ENCODE measurements around the gene ZNF223.

ZNF223 gene

DNA sequence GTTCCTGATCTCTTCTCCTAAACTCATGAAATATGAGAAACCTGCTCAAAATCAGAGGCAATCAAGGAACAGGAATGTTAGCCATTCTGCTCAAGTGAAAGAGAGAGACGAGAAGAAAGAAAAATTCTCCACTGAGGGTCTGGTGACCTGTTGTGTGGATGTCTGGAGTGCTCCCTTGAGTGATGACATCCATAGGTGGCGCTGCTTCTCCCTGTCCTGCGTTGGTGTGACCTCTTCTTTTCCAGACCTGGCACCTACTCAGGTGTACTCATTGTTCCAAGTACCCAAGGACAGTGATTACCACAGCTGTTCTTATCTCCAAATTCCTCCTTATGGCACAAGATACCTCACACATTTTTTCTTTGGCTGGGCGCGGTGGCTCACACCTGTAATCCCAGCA, 4.0 kb downstream of the ZNF223 start:
- TF ChIP-seq EGR1 (IDR thresholded peaks at IDR 0.05) = no peak
- TF ChIP-seq FOXM1 (IDR thresholded peaks at IDR 0.05; ENCODE audit: borderline replicate concordance, low read depth) = no peak

DNA sequence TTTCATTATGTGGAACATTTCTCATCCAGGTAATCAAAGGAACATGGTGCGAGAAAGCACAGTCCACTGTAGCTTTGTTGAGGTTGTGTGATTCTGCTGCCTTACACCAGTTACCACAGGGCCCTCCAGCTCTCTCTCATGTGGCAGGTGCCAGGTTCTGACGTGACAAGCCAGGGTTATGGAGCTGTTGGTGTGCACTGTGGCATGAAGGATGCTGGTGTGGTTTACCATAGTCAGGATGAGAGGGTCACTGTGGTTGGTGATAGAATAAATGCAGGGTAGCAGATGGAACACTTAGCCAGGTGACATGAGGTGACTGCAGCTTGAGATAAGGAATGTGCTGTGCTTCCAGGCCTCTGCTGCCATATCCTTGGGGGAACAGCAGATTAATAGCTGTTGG, 7.4 kb downstream of the ZNF223 start:
- TF ChIP-seq, protein P1, sequence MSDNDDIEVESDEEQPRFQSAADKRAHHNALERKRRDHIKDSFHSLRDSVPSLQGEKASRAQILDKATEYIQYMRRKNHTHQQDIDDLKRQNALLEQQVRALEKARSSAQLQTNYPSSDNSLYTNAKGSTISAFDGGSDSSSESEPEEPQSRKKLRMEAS (IDR thresholded peaks at IDR 0.05) = no peak
- TF ChIP-seq, protein P2, sequence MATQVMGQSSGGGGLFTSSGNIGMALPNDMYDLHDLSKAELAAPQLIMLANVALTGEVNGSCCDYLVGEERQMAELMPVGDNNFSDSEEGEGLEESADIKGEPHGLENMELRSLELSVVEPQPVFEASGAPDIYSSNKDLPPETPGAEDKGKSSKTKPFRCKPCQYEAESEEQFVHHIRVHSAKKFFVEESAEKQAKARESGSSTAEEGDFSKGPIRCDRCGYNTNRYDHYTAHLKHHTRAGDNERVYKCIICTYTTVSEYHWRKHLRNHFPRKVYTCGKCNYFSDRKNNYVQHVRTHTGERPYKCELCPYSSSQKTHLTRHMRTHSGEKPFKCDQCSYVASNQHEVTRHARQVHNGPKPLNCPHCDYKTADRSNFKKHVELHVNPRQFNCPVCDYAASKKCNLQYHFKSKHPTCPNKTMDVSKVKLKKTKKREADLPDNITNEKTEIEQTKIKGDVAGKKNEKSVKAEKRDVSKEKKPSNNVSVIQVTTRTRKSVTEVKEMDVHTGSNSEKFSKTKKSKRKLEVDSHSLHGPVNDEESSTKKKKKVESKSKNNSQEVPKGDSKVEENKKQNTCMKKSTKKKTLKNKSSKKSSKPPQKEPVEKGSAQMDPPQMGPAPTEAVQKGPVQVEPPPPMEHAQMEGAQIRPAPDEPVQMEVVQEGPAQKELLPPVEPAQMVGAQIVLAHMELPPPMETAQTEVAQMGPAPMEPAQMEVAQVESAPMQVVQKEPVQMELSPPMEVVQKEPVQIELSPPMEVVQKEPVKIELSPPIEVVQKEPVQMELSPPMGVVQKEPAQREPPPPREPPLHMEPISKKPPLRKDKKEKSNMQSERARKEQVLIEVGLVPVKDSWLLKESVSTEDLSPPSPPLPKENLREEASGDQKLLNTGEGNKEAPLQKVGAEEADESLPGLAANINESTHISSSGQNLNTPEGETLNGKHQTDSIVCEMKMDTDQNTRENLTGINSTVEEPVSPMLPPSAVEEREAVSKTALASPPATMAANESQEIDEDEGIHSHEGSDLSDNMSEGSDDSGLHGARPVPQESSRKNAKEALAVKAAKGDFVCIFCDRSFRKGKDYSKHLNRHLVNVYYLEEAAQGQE (IDR thresholded peaks at IDR 0.05; ENCODE audit: low read depth) = no peak
- TF ChIP-seq RAD21 (IDR thresholded peaks at IDR 0.05; ENCODE audit: low read depth) = no peak
- TF ChIP-seq, protein P3, sequence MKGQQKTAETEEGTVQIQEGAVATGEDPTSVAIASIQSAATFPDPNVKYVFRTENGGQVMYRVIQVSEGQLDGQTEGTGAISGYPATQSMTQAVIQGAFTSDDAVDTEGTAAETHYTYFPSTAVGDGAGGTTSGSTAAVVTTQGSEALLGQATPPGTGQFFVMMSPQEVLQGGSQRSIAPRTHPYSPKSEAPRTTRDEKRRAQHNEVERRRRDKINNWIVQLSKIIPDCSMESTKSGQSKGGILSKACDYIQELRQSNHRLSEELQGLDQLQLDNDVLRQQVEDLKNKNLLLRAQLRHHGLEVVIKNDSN (IDR thresholded peaks at IDR 0.05) = no peak
- TF ChIP-seq EGR1 (IDR thresholded peaks at IDR 0.05) = no peak
- no peak for TF ChIP-seq ZBTB7A (IDR thresholded peaks at IDR 0.05; ENCODE audit: low read depth)
- no peak for TF ChIP-seq TCF12 (IDR thresholded peaks at IDR 0.05; ENCODE audit: low read depth)
- TF ChIP-seq EP300 (IDR thresholded peaks at IDR 0.05; ENCODE audit: borderline replicate concordance) = no peak
- TF ChIP-seq CEBPB (IDR thresholded peaks at IDR 0.05) = no peak
- TF ChIP-seq TEAD4 (IDR thresholded peaks at IDR 0.05) = no peak
- TF ChIP-seq CREB1 (IDR thresholded peaks at IDR 0.05; ENCODE audit: low read depth) = no peak
- TF ChIP-seq TAF1 (IDR thresholded peaks at IDR 0.05; ENCODE audit: low read depth) = no peak
- no peak for TF ChIP-seq NFIC (IDR thresholded peaks at IDR 0.05)
- no peak for TF ChIP-seq YY1 (IDR thresholded peaks at IDR 0.05; ENCODE audit: low read depth)
- no peak for TF ChIP-seq FOXM1 (IDR thresholded peaks at IDR 0.05; ENCODE audit: borderline replicate concordance, low read depth)

DNA sequence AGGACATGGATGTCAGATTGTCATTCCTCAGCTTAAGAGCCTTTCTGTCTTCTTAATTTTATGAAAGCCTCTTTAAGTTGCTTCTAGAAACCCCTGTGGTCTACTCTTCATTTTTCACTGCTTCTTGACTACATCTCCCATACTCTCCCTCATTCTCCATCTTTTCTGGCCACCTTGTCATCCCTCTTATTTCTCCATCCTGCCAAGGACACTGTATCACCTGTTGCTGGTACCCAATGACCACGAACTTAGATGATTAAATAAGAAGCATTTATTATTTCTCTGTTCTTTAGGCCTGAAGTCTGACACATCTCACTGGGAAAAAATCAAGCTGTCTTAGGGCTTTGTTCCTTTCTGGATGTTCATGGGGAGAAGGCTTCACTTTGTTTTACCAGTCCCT, 9.2 kb downstream of the ZNF223 start:
- TF ChIP-seq, protein P2 (IDR thresholded peaks at IDR 0.05; ENCODE audit: low read depth) = no peak
- TF ChIP-seq ZBTB7A (IDR thresholded peaks at IDR 0.05; ENCODE audit: low read depth) = no peak
- TF ChIP-seq YY1 (IDR thresholded peaks at IDR 0.05; ENCODE audit: low read depth) = no peak
- TF ChIP-seq NFIC (IDR thresholded peaks at IDR 0.05) = no peak
- TF ChIP-seq, protein P1 (IDR thresholded peaks at IDR 0.05) = no peak

DNA sequence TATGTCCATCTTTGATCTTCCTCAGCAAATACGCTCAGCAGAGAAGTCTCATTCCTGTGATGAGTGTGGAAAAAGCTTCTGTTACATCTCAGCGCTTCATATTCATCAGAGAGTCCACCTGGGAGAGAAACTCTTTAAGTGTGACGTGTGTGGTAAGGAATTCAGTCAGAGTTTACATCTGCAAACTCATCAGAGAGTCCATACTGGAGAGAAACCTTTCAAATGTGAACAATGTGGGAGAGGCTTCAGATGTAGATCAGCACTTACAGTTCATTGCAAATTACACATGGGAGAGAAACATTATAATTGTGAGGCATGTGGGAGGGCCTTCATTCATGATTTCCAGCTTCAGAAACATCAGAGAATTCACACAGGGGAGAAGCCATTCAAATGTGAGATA, 14.5 kb downstream of the ZNF223 start:
- no peak for TF ChIP-seq CEBPB (IDR thresholded peaks at IDR 0.05)
- no peak for TF ChIP-seq TAF1 (IDR thresholded peaks at IDR 0.05; ENCODE audit: low read depth)
- TF ChIP-seq EGR1 (IDR thresholded peaks at IDR 0.05) = no peak
- no peak for TF ChIP-seq RAD21 (IDR thresholded peaks at IDR 0.05; ENCODE audit: low read depth)
- no peak for TF ChIP-seq CREB1 (IDR thresholded peaks at IDR 0.05; ENCODE audit: low read depth)
- no peak for TF ChIP-seq FOXM1 (IDR thresholded peaks at IDR 0.05; ENCODE audit: borderline replicate concordance, low read depth)
- TF ChIP-seq TCF12 (IDR thresholded peaks at IDR 0.05; ENCODE audit: low read depth) = no peak
- TF ChIP-seq, protein P3 (IDR thresholded peaks at IDR 0.05) = no peak
- TF ChIP-seq, protein P2 (IDR thresholded peaks at IDR 0.05; ENCODE audit: low read depth) = no peak

DNA sequence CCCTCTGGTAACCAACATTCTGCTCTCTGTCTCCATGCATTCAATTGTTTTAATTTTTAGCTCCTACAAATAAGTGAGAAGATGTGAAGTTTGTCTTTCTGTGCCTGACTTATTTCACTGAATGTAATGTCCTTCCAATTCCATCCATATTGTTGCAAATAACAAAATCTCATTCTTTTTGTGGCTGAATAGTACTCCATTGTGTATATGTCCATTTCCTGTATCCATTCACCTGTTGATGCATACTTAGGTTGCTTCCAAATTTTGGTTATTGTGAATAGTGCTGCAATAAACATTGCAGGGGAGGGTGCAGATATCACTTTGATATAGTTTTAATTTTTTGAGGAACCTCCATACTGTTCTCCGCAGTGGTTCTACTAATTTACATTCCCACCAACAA, 17.6 kb downstream of the ZNF223 start:
- TF ChIP-seq RAD21 (IDR thresholded peaks at IDR 0.05; ENCODE audit: low read depth) = no peak
- no peak for TF ChIP-seq CEBPB (IDR thresholded peaks at IDR 0.05)
- TF ChIP-seq, protein P2 (IDR thresholded peaks at IDR 0.05; ENCODE audit: low read depth) = no peak
- TF ChIP-seq EGR1 (IDR thresholded peaks at IDR 0.05) = no peak
- no peak for TF ChIP-seq ZBTB7A (IDR thresholded peaks at IDR 0.05; ENCODE audit: low read depth)
- no peak for TF ChIP-seq TAF1 (IDR thresholded peaks at IDR 0.05; ENCODE audit: low read depth)
- TF ChIP-seq YY1 (IDR thresholded peaks at IDR 0.05; ENCODE audit: low read depth) = no peak
- TF ChIP-seq TEAD4 (IDR thresholded peaks at IDR 0.05) = no peak
- TF ChIP-seq, protein P3 (IDR thresholded peaks at IDR 0.05) = no peak
- no peak for TF ChIP-seq CREB1 (IDR thresholded peaks at IDR 0.05; ENCODE audit: low read depth)
